ENCODE data around the gene OIP5.

OIP5 gene

DNA sequence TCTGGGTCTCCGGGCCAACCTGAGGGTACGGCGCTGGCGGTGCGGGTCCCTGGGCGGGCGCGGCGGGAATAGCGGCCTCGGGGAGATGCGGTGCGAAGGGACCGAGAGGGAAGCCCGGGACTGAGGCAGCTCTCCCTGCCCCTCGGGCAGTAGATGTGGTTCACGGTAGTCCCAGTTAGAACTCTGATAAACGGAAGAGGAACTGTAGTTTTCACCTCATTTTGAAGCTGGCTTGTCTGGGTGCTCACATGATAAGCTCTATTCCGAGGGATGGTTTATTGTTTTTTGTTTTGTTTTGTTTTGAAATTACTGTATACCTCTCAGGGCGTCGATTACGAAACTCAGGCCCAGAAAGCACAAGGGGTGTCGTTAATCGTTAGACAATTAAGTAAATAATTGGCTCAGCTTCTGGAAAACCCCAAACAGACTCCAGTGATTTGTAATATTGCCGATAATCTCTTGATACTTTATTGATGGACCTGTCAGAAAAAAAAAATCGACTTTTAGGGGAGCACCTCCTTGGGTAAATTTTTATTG lies 703 bp upstream of the OIP5 start:
- peaks cover 3% of the 10 kb centered on the region; the same call in 1 of the 2 replicates for H3F3A ChIP-seq (ENCODE audit: control insufficient read depth, insufficient read depth)
- peaks cover 20% of the 10 kb centered on the region; the same call in 1 of the 2 replicates for H4K20me1 ChIP-seq (ENCODE audit: control insufficient read depth, insufficient read depth, low read depth, low read length)
- no peak for TF ChIP-seq EZH2phosphoT487 (IDR thresholded peaks at IDR 0.05; ENCODE audit: borderline replicate concordance, low read length)
- TF ChIP-seq, protein P1, sequence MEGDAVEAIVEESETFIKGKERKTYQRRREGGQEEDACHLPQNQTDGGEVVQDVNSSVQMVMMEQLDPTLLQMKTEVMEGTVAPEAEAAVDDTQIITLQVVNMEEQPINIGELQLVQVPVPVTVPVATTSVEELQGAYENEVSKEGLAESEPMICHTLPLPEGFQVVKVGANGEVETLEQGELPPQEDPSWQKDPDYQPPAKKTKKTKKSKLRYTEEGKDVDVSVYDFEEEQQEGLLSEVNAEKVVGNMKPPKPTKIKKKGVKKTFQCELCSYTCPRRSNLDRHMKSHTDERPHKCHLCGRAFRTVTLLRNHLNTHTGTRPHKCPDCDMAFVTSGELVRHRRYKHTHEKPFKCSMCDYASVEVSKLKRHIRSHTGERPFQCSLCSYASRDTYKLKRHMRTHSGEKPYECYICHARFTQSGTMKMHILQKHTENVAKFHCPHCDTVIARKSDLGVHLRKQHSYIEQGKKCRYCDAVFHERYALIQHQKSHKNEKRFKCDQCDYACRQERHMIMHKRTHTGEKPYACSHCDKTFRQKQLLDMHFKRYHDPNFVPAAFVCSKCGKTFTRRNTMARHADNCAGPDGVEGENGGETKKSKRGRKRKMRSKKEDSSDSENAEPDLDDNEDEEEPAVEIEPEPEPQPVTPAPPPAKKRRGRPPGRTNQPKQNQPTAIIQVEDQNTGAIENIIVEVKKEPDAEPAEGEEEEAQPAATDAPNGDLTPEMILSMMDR (IDR thresholded peaks at IDR 0.05; ENCODE audit: low read depth, low read length, poor library complexity, severe bottlenecking): no peak
- H3K27ac ChIP-seq (ENCODE audit: low read depth, low read length): peak overlapping the region; percentile 89
- H3K9me2 ChIP-seq (replicated peaks; ENCODE audit: control insufficient read depth, low read length): no peaks in the 10 kb centered on the region
- peaks cover 79% of the 10 kb centered on the region for H3K79me2 ChIP-seq (ENCODE audit: control insufficient read depth, low read length)
- H3K4me1 ChIP-seq (ENCODE audit: control insufficient read depth, low read length): peaks cover 29% of the 10 kb centered on the region
- H3K4me2 ChIP-seq (ENCODE audit: low read length): peak overlapping the region; percentile 85
- H3K27me3 ChIP-seq (ENCODE audit: control insufficient read depth, low read length): no peaks in the 10 kb centered on the region
- peaks cover 46% of the 10 kb centered on the region for H3K36me3 ChIP-seq (ENCODE audit: control insufficient read depth, low read length)
- peak overlapping the region; percentile 94 for H3K4me3 ChIP-seq (ENCODE audit: low read length)
- H3K9me3 ChIP-seq (ENCODE audit: control insufficient read depth, insufficient read depth, low read length): no peaks in the 10 kb centered on the region

DNA sequence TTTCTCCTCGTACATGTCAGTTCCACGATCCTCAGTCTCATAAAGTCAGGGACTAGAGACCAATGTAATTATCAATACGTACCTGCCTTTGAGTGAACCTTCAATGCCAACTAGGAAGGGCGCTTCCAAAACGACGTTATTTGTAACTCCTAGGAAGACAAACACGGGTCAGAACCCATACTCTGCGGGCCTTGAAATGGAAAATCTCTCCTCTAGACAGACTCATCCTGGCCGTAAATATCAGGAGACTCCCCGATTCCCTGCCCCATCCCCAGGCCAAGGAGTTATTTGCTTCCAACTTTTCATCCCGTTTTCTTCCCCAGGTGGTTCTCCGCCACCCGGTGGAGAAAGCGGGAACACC lies 578 bp downstream of the OIP5 start:
- peaks cover 21% of the 10 kb centered on the region for H3K4me1 ChIP-seq (ENCODE audit: control insufficient read depth, low read length)
- peak overlapping the region; percentile 89 for H3K27ac ChIP-seq (ENCODE audit: low read depth, low read length)
- peaks cover 11% of the 10 kb centered on the region; the same call in 1 of the 2 replicates for H4K20me1 ChIP-seq (ENCODE audit: control insufficient read depth, insufficient read depth, low read depth, low read length)
- TF ChIP-seq, protein P1 (IDR thresholded peaks at IDR 0.05; ENCODE audit: low read depth, low read length, poor library complexity, severe bottlenecking): no peak
- TF ChIP-seq EZH2phosphoT487 (IDR thresholded peaks at IDR 0.05; ENCODE audit: borderline replicate concordance, low read length): no peak
- H3K4me2 ChIP-seq (ENCODE audit: low read length): peak overlapping the region; percentile 57
- H3K4me3 ChIP-seq (ENCODE audit: low read length): peak overlapping the region; percentile 94
- H3K79me2 ChIP-seq (ENCODE audit: control insufficient read depth, low read length): peaks cover 67% of the 10 kb centered on the region
- H3K9me3 ChIP-seq (ENCODE audit: control insufficient read depth, insufficient read depth, low read length): no peaks in the 10 kb centered on the region
- H3K27me3 ChIP-seq (ENCODE audit: control insufficient read depth, low read length): no peaks in the 10 kb centered on the region
- peaks cover 37% of the 10 kb centered on the region for H3K36me3 ChIP-seq (ENCODE audit: control insufficient read depth, low read length)
- peaks cover 3% of the 10 kb centered on the region; the same call in 1 of the 2 replicates for H3F3A ChIP-seq (ENCODE audit: control insufficient read depth, insufficient read depth)
- no peaks in the 10 kb centered on the region for H3K9me2 ChIP-seq (replicated peaks; ENCODE audit: control insufficient read depth, low read length)

DNA sequence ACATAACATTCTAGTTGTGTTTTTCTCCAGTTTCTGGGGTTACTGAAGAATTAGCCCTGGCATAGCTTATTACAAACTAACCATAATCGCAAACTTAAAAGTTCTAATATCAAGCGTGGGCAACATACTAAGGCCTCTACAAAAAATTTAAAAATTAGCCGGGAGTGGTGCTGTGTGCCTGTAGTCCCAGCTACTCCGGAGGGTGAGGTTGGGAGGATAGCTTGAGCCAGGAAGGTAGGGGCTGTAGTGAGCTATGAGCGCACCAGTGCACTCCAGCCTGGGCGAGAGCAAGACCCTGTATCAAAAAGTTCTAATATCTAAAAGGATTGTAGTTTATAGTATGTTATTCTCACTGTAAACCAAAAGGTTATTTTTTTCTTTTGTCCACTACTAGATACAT lies 1.1 kb downstream of the OIP5 start:
- H3K4me3 ChIP-seq (ENCODE audit: low read length): peak overlapping the region; percentile 94

More for the DNA sequence above, 1.1 kb downstream of the OIP5 start:
- peak overlapping the region; percentile 57 for H3K4me2 ChIP-seq (ENCODE audit: low read length)
- H3K36me3 ChIP-seq (ENCODE audit: control insufficient read depth, low read length): peaks cover 37% of the 10 kb centered on the region
- H3K27ac ChIP-seq (ENCODE audit: low read depth, low read length): no peak overlapping the region
- peaks cover 3% of the 10 kb centered on the region; the same call in 1 of the 2 replicates for H3F3A ChIP-seq (ENCODE audit: control insufficient read depth, insufficient read depth)
- H3K27me3 ChIP-seq (ENCODE audit: control insufficient read depth, low read length): no peaks in the 10 kb centered on the region
- H3K9me3 ChIP-seq (ENCODE audit: control insufficient read depth, insufficient read depth, low read length): no peaks in the 10 kb centered on the region
- TF ChIP-seq EZH2phosphoT487 (IDR thresholded peaks at IDR 0.05; ENCODE audit: borderline replicate concordance, low read length): no peak
- TF ChIP-seq, protein P1 (IDR thresholded peaks at IDR 0.05; ENCODE audit: low read depth, low read length, poor library complexity, severe bottlenecking): no peak
- H3K79me2 ChIP-seq (ENCODE audit: control insufficient read depth, low read length): peaks cover 61% of the 10 kb centered on the region
- H3K9me2 ChIP-seq (replicated peaks; ENCODE audit: control insufficient read depth, low read length): no peaks in the 10 kb centered on the region
- peaks cover 6% of the 10 kb centered on the region; the same call in 1 of the 2 replicates for H4K20me1 ChIP-seq (ENCODE audit: control insufficient read depth, insufficient read depth, low read depth, low read length)
- H3K4me1 ChIP-seq (ENCODE audit: control insufficient read depth, low read length): peaks cover 16% of the 10 kb centered on the region
